Peyer's patch (tissue), 4 donors: ENCODE data around the gene CLRN1.

Source experiments
- POLR2A ChIP-seq, 2 donors: fragments of 450-650 bp; IDR thresholded peaks; one replicate each; pipeline ENCODE4 v1.5.1; 2017; ENCODE audit warnings: antibody characterized with exemption in 2 of 2, mild to moderate bottlenecking in 2 of 2, moderate library complexity in 2 of 2
- TF ChIP-seq, protein P1 (sequence below), 6 experiments: fragments of 450-650 bp in 4 of 6; fragments of 200-600 bp in 2 of 6; sonication (generic) in 1 of 6; IDR thresholded peaks; one replicate each; pipeline ENCODE4 v1.5.1; 2017 to 2019; ENCODE audit warnings: antibody characterized with exemption in 6 of 6, mild to moderate bottlenecking in 3 of 6, moderate library complexity in 1 of 6

DNA sequence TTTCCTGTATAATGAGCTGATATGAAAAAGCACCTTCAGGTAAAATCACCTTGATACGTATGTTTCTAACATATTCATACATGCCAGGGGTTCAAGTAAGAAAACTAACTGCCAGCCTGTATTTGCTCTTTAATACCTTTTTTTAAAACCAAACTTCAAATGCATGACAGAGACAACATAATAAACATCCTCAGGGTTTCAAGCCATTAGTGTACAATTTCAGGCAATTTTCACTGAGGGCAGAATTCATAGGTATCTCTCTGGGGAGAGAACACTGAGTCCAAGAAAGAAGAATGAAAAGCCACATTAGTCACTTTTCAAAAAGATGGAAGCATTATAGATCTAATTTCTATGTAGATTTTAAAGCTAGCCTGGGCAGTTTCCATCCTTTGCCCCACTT is 94.2 kb downstream of the CLRN1 start:
- TF ChIP-seq, protein P1, sequence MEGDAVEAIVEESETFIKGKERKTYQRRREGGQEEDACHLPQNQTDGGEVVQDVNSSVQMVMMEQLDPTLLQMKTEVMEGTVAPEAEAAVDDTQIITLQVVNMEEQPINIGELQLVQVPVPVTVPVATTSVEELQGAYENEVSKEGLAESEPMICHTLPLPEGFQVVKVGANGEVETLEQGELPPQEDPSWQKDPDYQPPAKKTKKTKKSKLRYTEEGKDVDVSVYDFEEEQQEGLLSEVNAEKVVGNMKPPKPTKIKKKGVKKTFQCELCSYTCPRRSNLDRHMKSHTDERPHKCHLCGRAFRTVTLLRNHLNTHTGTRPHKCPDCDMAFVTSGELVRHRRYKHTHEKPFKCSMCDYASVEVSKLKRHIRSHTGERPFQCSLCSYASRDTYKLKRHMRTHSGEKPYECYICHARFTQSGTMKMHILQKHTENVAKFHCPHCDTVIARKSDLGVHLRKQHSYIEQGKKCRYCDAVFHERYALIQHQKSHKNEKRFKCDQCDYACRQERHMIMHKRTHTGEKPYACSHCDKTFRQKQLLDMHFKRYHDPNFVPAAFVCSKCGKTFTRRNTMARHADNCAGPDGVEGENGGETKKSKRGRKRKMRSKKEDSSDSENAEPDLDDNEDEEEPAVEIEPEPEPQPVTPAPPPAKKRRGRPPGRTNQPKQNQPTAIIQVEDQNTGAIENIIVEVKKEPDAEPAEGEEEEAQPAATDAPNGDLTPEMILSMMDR (IDR thresholded peaks at IDR 0.05) = no peak
- TF ChIP-seq POLR2A (IDR thresholded peaks at IDR 0.05) = no peak
